OCI-LY3 (cell line): Measurements from ENCODE around the gene LYZL1.

Source experiments
- H2AFZ ChIP-seq: fragments of 200-600, 300-600 bp; shearing (Covaris generic); 2 replicates; pipeline ENCODE4 v1.6.0; 2014; ENCODE audit warnings: antibody characterized with exemption, low read depth, low read length
- H3K27ac ChIP-seq: fragments of 200-600, 300-600 bp; sonication (generic); 2 replicates; pipeline ENCODE4 v1.5.1; 2014; ENCODE audit warnings: mild to moderate bottlenecking, low read length, moderate library complexity, mixed read lengths
- H3K27me3 ChIP-seq: fragments of 200-600, 300-600 bp; sonication (generic); 2 replicates; pipeline ENCODE4 v1.6.1; 2014; ENCODE audit warnings: low read depth, low read length, mixed read lengths
- H3K36me3 ChIP-seq: fragments of 200-600, 300-600 bp; sonication (generic); replicated peaks from 2 replicates; pipeline ENCODE3; 2014; ENCODE audit warnings: low read depth, low read length, mixed read lengths
- H3K4me1 ChIP-seq: fragments of 300-600, 200-600 bp; sonication (generic); 2 replicates; pipeline ENCODE4 v1.6.1; 2014; ENCODE audit warnings: low read length, mixed read lengths
- H3K4me2 ChIP-seq: fragments of 200-600, 300-600 bp; sonication (generic); 2 replicates; pipeline ENCODE4 v1.6.1; 2014; ENCODE audit warnings: low read length, mixed read lengths
- H3K4me3 ChIP-seq: fragments of 300-600, 200-600 bp; sonication (generic); 2 replicates; pipeline ENCODE4 v1.5.1; 2014; ENCODE audit warnings: antibody characterized with exemption, mild to moderate bottlenecking, low read length, moderate library complexity
- H3K79me2 ChIP-seq: fragments of 300-600, 200-600 bp; shearing (Covaris generic); 2 replicates; pipeline ENCODE4 v1.6.1; 2014; ENCODE audit warnings: mild to moderate bottlenecking, low read length, mixed read lengths
- H3K9ac ChIP-seq: fragments of 300-600, 200-600 bp; shearing (Covaris generic); 2 replicates; pipeline ENCODE4 v1.6.0; 2014; ENCODE audit warnings: mild to moderate bottlenecking, low read length, moderate library complexity
- H3K9me3 ChIP-seq: fragments of 200-600, 300-600 bp; shearing (Covaris generic); 2 replicates; pipeline ENCODE4 v1.6.1; 2014; ENCODE audit warnings: low read length, mixed read lengths; ENCODE audit not compliant: insufficient read depth
- H4K20me1 ChIP-seq: fragments of 200-600, 300-600 bp; sonication (generic); 2 replicates; pipeline ENCODE4 v1.6.1; 2016; ENCODE audit warnings: low read length, mixed read lengths; ENCODE audit not compliant: insufficient read depth
- CTCF ChIP-seq: fragments of 200-600, 300-600 bp; sonication (generic); IDR thresholded peaks from 2 replicates; pipeline ENCODE4 v1.5.1; 2014; ENCODE audit warnings: antibody characterized with exemption, low read length, low read depth
- EZH2phosphoT487 ChIP-seq: fragments of 200-600 bp; shearing (Covaris generic); IDR thresholded peaks from 2 replicates; pipeline ENCODE4 v1.6.1; 2018; ENCODE audit warnings: antibody characterized with exemption, mixed run types, low read depth

The LYZL1 gene

GRCh38 chr10:29273478-29273877 is 15.4 kb upstream of the LYZL1 start:
- TF ChIP-seq CTCF (no peak), EZH2phosphoT487 (no peak)
- Histone ChIP-seq H3K4me2 (no peak overlapping the region), H3K27ac (no peak overlapping the region), H4K20me1 (no peaks in the 10 kb centered on the region), H3K79me2 (no peaks in the 10 kb centered on the region), H3K9ac (no peak overlapping the region), H3K9me3 (no peaks in the 10 kb centered on the region), H3K4me1 (no peaks in the 10 kb centered on the region), H3K4me3 (no peak overlapping the region), H2AFZ (no peak overlapping the region), H3K36me3 (no peaks in the 10 kb centered on the region), H3K27me3 (no peaks in the 10 kb centered on the region)

GRCh38 chr10:29276251-29276850 is 12.5 kb upstream of the LYZL1 start:
- H3K36me3 ChIP-seq: no peaks in the 10 kb centered on the region
- no peaks in the 10 kb centered on the region for H4K20me1 ChIP-seq
- H3K27me3 ChIP-seq: no peaks in the 10 kb centered on the region
- no peak overlapping the region for H3K9ac ChIP-seq
- no peak overlapping the region for H3K4me2 ChIP-seq
- TF ChIP-seq CTCF: no peak
- TF ChIP-seq EZH2phosphoT487: no peak
- H3K9me3 ChIP-seq: no peaks in the 10 kb centered on the region
- no peaks in the 10 kb centered on the region for H3K4me1 ChIP-seq
- no peak overlapping the region for H3K27ac ChIP-seq
- H3K4me3 ChIP-seq: no peak overlapping the region
- no peak overlapping the region for H2AFZ ChIP-seq
- H3K79me2 ChIP-seq: no peaks in the 10 kb centered on the region

- Histone ChIP-seq H3K36me3 (no peaks in the 10 kb centered on the region), H4K20me1 (no peaks in the 10 kb centered on the region), H3K4me1 (no peaks in the 10 kb centered on the region), H3K4me2 (no peak overlapping the region), H2AFZ (no peak overlapping the region), H3K79me2 (no peaks in the 10 kb centered on the region), H3K9me3 (no peaks in the 10 kb centered on the region), H3K27ac (no peak overlapping the region), H3K27me3 (no peaks in the 10 kb centered on the region), H3K9ac (no peak overlapping the region), H3K4me3 (no peak overlapping the region)
- TF ChIP-seq EZH2phosphoT487: no peak
- no peak for TF ChIP-seq CTCF
Observed at GRCh38 chr10:29277296-29277695, 11.6 kb upstream of the LYZL1 start.

- H3K4me1 ChIP-seq: peaks cover under 1% of the 10 kb centered on the region; the same call in 1 of the 2 replicates
- TF ChIP-seq CTCF (no peak), EZH2phosphoT487 (no peak)
- no peaks in the 10 kb centered on the region for H3K36me3 ChIP-seq
- H3K27me3 ChIP-seq: peaks cover 5% of the 10 kb centered on the region; the same call in 1 of the 2 replicates
- no peaks in the 10 kb centered on the region for H4K20me1 ChIP-seq
- H3K79me2 ChIP-seq: no peaks in the 10 kb centered on the region
- H3K9me3 ChIP-seq: no peaks in the 10 kb centered on the region
- H3K9ac ChIP-seq: no peak overlapping the region
- no peak overlapping the region for H2AFZ ChIP-seq
- H3K4me2 ChIP-seq: no peak overlapping the region
- no peak overlapping the region for H3K27ac ChIP-seq
- H3K4me3 ChIP-seq: no peak overlapping the region
Observed at GRCh38 chr10:29279779-29280487, 8.9 kb upstream of the LYZL1 start.
